ENCODE results near the gene SNORC.

Gene SNORC

GRCh38 chr2:232871835-232872736, 2.0 kb downstream of the SNORC start:
- no peak overlapping the region for H3K4me3 ChIP-seq (IDR thresholded peaks at IDR 0.05; ENCODE audit: insufficient read depth, low read depth, low read length)
- no peak for TF ChIP-seq CTCF (conservative IDR thresholded peaks at IDR 0.05; ENCODE audit: low read depth, low read length)
- H3K9ac ChIP-seq: no peak overlapping the region
- H2AFZ ChIP-seq (ENCODE audit: low read depth): no peak overlapping the region
- no peak overlapping the region for H3K4me2 ChIP-seq
- H3K27me3 ChIP-seq (ENCODE audit: insufficient read depth, low read depth): no peaks in the 10 kb centered on the region
- no peaks in the 10 kb centered on the region for H3K79me2 ChIP-seq (ENCODE audit: insufficient read depth, low read depth)
- H3K4me1 ChIP-seq (ENCODE audit: low read depth, poor library complexity, severe bottlenecking): no peaks in the 10 kb centered on the region
- no peaks in the 10 kb centered on the region for H4K20me1 ChIP-seq (ENCODE audit: insufficient read depth)
- no peaks in the 10 kb centered on the region for H3K36me3 ChIP-seq (ENCODE audit: insufficient read depth)
- no peak overlapping the region for H3K27ac ChIP-seq

- Histone ChIP-seq H3K4me1 (ENCODE audit: low read depth, poor library complexity, severe bottlenecking) (no peaks in the 10 kb centered on the region), H4K20me1 (ENCODE audit: insufficient read depth) (no peaks in the 10 kb centered on the region), H3K79me2 (ENCODE audit: insufficient read depth, low read depth) (no peaks in the 10 kb centered on the region), H3K36me3 (ENCODE audit: insufficient read depth) (no peaks in the 10 kb centered on the region), H3K27ac (no peak overlapping the region), H2AFZ (ENCODE audit: low read depth) (no peak overlapping the region), H3K4me3 (IDR thresholded peaks at IDR 0.05; ENCODE audit: insufficient read depth, low read depth, low read length) (no peak overlapping the region), H3K4me2 (no peak overlapping the region), H3K27me3 (ENCODE audit: insufficient read depth, low read depth) (no peaks in the 10 kb centered on the region), H3K9ac (no peak overlapping the region)
- no peak for TF ChIP-seq CTCF (conservative IDR thresholded peaks at IDR 0.05; ENCODE audit: low read depth, low read length)
These were observed 2.8 kb downstream of the SNORC start for GRCh38 chr2:232872826-232873225.

GRCh38 chr2:232873292-232873908, 3.3 kb downstream of the SNORC start:
- Histone ChIP-seq H3K27ac (no peak overlapping the region), H4K20me1 (ENCODE audit: insufficient read depth) (no peaks in the 10 kb centered on the region), H2AFZ (ENCODE audit: low read depth) (no peak overlapping the region), H3K4me3 (IDR thresholded peaks at IDR 0.05; ENCODE audit: insufficient read depth, low read depth, low read length) (no peak overlapping the region), H3K36me3 (ENCODE audit: insufficient read depth) (no peaks in the 10 kb centered on the region), H3K4me1 (ENCODE audit: low read depth, poor library complexity, severe bottlenecking) (no peaks in the 10 kb centered on the region), H3K27me3 (ENCODE audit: insufficient read depth, low read depth) (no peaks in the 10 kb centered on the region), H3K9ac (no peak overlapping the region), H3K4me2 (no peak overlapping the region), H3K79me2 (ENCODE audit: insufficient read depth, low read depth) (no peaks in the 10 kb centered on the region)
- TF ChIP-seq CTCF (conservative IDR thresholded peaks at IDR 0.05; ENCODE audit: low read depth, low read length): no peak

- Histone ChIP-seq H3K9ac (no peak overlapping the region), H3K79me2 (ENCODE audit: insufficient read depth, low read depth) (no peaks in the 10 kb centered on the region), H3K4me2 (no peak overlapping the region), H4K20me1 (ENCODE audit: insufficient read depth) (no peaks in the 10 kb centered on the region), H3K4me3 (IDR thresholded peaks at IDR 0.05; ENCODE audit: insufficient read depth, low read depth, low read length) (no peak overlapping the region), H3K36me3 (ENCODE audit: insufficient read depth) (no peaks in the 10 kb centered on the region), H3K27me3 (ENCODE audit: insufficient read depth, low read depth) (no peaks in the 10 kb centered on the region), H2AFZ (ENCODE audit: low read depth) (no peak overlapping the region), H3K4me1 (ENCODE audit: low read depth, poor library complexity, severe bottlenecking) (no peaks in the 10 kb centered on the region), H3K27ac (no peak overlapping the region)
- TF ChIP-seq CTCF (conservative IDR thresholded peaks at IDR 0.05; ENCODE audit: low read depth, low read length): no peak
These were observed 4.0 kb downstream of the SNORC start for GRCh38 chr2:232873909-232874641.
